GM21825 (cell line): ENCODE measurements around the gene SPAG7.
"Not testable (repeated sequence)": the region's sequence is repeated elsewhere in the genome, so short reads cannot be mapped to it uniquely, and the experiment has no call there.

Source experiments
- ATAC-seq: cut with Tn5 transposase; IDR thresholded peaks from one replicate; pipeline ENCODE4 v1.9.1; 2021; ENCODE audit warnings: mild to moderate bottlenecking, moderate library complexity; ENCODE audit not compliant: unreplicated experiment

The SPAG7 gene

DNA sequence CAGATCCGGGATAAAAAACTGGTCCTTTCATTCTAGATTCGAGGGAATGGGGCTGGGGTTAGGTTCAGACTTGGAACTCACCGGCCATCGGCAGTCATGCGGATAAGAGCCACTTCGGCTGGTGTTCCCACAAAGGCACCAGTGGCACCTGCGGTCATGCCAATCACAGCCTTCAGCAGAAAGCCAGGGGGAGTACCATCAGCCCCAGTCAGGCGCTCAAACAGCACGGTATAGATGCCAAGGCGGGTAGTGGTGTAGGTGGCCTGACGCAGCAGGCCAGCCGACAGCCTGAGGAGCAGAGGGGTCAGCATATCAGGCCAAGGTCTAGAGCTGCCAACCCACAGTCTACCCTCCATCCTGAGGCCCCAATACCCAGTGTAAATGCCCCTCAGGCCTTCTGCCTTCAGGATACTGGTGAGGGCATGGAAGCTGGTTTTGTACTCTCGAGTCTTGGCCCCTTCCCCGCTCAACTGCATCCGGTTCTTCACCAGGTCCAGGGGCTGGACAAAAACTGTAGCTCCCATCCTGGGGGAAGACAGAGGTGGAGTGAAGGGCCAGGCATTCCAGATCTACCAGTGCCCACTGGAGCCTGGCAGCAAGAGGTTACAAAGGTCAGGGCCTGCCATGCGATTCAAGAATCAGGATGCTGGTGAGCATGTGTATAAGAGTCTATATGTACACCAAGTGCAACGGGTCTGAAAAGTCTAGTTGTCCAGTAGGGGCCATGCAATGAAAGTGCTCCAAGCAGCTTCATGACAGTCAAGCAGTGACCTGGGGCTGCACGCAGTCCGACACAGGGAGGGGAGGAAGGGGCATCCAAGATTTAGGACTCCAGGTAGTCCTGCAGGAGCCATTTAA is 28.7 kb downstream of the SPAG7 start:
- no peak for ATAC-seq

DNA sequence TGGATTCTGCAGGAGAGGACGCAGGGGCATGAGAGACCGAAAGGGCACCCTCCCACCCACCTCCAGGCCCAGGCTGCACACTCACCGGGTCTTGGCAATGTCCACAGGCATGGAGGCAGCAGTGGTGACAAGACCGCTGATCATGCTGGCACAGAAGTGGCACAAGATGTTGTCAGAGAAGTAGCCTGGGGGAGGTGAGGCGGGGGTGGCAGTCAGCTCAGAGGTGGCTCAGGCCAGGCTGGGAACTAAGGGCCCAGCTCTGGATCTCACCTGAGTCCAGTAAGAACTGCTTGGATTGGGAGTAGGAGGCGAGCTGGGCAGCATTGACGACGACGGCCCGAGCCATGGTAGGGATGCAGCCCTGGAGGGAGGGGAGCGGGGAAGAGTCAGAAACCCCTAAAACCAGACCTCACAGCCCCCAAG is 29.5 kb downstream of the SPAG7 start:
- ATAC-seq = no peak

DNA sequence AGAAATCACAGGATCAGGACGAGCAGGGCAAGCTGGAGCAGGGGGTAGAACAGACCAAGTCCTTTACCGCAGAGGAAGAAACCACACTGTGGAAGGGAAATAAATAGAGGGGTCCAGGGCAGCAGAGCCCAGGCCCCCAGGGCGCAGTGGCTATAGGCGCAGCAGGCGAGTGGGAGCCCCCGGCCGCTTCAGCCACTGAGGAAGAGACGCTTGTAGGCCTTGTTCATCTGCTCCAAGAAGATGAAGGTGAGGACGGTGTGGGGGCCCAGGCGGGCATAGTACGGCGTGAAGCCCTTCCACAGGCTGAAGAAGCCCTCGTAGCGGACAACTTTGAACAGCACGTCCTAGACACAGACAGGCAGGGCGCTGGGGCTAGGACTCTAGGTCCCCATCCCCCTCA is 30.1 kb downstream of the SPAG7 start:
- no peak for ATAC-seq

DNA sequence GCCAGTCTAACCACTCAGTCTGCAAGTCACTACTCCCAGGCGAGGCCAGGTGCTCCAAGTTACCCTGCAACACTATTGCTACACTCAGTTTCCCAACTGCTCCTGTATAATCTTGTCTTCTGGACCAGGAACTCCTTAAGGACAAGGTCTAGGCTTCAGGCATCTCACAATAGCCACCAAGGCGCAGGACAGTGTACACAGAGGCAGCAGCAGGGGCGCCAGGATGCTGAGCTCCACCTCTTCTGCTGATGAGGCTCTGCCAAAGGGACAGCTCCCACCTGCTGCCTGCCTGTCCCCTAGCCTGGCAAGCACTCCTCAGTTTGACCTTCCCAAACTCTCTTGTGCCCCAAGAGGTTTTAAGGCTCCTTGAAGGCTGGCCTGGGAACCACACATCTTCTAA is 31.2 kb downstream of the SPAG7 start:
- ATAC-seq = no peak

DNA sequence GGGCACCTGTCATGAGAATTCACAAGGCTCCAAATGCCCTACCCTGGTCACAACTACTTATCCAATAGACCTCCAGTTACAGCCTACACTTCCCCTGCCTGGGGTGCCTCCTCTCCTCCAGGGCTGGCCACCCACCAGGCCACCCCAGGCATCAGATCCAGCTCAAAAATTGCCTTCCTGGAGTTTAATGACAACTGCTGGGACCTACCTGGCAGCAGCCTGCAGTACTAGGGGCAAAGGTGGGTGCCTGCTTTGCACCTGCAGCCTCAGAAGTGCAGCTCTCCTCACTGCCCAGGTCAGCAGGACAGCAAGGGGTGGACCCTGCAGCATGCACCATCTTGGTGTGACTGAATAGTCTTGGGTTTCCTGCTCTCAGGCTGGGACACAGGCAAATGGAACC is 32.0 kb downstream of the SPAG7 start:
- no peak for ATAC-seq

DNA sequence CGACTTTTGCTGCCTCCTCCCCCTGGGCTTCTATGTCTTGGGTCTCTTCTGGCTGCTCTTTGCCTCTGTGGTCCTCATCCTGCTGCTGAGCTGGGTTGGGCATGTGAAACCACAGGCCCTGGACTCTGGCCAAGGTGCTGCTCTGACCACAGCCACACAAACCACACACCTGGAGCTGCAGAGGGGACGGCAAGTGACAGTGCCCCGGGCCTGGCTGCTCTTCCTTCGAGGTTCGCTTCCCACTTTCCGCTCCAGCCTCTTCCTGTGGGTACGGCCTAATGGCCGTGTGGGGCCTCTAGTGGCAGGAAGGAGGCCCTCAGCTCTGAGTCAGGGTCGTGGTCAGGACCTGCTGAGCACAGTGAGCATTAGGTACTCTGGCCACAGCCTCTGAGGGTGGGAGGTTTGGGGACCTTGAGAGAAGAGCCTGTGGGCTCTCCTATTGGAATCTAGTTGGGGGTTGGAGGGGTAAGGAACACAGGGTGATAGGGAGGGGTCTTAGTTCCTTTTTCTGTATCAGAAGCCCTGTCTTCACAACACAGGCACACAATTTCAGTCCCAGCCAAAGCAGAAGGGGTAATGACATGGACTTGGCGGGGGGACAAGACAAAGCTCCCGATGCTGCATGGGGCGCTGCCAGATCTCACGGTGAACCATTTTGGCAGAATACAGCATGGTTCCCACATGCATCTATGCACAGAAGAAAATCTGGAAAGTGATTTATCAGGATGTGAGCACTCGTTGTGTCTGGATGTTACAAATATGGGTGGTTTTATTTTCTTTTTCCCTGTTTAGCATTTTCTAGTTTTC is 33.2 kb downstream of the SPAG7 start:
- ATAC-seq = no peak

DNA sequence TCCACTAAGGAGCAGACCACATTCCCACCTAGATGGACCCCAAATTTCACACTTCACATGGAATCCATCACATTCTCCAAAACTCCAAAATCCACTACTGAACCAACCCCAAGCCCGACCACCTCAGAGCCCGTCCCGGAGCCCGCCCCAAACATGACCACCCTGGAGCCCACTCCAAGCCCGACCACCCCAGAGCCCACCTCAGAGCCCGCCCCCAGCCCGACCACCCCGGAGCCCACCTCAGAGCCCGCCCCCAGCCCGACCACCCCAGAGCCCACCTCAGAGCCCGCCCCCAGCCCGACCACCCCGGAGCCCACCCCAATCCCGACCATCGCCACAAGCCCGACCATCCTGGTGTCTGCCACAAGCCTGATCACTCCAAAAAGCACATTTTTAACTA is 34.0 kb downstream of the SPAG7 start:
- no peak for ATAC-seq

DNA sequence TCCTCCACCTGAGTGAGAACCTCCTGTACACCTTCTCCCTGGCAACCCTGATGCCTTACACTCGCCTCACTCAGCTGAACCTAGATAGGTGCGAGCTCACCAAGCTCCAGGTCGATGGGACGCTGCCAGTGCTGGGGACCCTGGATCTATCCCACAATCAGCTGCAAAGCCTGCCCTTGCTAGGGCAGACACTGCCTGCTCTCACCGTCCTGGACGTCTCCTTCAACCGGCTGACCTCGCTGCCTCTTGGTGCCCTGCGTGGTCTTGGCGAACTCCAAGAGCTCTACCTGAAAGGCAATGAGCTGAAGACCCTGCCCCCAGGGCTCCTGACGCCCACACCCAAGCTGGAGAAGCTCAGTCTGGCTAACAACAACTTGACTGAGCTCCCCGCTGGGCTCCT is 34.9 kb downstream of the SPAG7 start:
- no peak for ATAC-seq

DNA sequence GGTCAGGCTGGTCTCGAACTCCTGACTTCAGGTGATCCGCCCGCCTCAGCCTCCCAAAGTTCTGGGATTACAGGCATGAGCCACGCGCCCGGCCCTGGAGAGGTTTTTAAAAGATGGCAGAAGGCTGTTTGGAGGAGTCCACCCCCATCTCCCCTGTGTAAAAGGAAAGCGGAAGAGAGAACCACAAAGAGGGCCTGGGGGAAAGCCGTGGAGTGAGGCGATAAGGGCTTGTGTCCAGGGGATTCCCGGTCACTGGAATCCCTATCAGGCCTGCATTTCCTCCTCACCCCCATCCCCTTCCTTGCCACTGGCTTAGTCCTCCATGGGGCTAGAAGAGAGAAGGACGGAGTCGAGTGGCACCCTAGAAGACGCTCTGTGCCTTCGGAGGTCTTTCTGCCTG is 35.7 kb downstream of the SPAG7 start, which contains the start of gene GP1BA:
TSS of gene GP1BA (plus strand) at position 315 of the 400 bp plus-strand sequence. CDS start 328 bp downstream, outside the sequence.
- ATAC-seq = no peak

DNA sequence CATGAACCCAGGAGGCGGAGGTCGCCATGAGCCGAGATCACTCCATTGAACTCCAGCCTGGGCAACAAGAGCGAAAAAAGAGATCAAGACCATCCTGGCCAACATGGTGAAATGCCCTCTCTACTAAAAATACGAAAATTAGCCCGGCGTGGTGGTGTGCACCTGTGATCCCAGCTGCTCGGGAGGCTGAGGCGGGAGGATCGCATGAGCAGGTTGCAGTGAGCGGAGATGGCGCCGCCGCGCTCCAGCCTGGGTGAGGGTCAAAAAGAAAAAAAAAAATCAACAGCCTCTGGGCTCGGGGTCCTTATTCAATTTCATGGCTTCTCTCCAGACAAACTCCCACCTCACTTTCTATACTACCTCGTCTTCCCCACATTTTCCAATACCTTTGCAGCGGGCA is 38.7 kb downstream of the SPAG7 start:
- no peak for ATAC-seq

DNA sequence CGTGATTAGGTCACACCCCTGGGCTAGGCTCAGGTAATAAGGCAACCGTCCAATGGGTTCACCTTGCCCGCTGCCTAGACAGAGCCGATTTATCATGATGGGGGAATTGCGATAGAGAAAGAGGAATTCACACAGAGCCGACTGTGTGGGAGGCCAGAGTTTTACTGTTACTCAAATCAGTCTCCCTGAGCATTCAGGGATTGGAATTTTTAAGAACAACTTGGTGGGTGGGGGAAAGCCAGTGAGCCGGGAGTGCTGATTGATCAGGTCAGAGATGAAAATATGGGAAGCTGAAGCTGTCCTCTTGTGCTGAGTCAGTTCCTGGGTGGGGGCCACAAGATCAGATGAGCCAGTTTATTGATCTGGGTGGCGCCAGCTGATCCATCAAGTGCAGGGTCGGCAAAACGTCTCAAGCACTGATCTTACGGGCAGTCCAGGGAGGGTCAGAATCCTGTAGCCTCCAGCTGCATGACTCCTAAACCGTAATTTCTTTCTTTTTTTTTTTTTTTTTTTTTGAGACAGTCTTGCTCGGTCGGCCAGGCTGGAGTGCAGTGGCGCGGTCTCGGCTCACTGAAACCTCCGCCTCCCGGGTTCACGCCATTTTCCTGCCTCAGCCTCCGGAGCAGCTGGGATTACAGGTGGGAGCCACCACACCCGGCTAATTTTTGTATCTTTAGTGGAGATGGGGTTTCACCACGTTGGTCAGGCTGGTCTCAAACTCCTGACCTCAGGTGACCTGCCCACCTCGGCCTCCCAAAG is 40.9 kb downstream of the SPAG7 start:
- not testable (repeated sequence) for ATAC-seq

DNA sequence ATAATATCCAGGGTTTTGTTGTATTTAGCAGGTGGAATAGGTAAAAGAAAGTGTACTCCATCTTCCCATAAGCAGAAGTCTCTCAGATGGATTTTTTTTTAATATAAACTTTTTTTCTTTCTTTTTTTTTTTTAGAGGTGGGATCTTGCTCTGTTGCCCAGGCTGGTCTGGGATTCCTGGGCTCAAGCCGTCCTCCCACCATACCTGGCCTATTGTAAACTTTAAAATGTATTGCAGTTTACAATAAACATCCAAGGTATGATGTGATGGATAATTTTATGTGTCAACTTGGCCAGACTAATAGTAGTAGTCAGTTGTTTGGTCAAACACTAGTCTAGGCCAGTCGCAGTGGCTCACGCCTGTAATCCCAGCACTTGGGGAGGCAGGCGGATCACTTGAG is 46.3 kb downstream of the SPAG7 start:
- ATAC-seq = no peak

DNA sequence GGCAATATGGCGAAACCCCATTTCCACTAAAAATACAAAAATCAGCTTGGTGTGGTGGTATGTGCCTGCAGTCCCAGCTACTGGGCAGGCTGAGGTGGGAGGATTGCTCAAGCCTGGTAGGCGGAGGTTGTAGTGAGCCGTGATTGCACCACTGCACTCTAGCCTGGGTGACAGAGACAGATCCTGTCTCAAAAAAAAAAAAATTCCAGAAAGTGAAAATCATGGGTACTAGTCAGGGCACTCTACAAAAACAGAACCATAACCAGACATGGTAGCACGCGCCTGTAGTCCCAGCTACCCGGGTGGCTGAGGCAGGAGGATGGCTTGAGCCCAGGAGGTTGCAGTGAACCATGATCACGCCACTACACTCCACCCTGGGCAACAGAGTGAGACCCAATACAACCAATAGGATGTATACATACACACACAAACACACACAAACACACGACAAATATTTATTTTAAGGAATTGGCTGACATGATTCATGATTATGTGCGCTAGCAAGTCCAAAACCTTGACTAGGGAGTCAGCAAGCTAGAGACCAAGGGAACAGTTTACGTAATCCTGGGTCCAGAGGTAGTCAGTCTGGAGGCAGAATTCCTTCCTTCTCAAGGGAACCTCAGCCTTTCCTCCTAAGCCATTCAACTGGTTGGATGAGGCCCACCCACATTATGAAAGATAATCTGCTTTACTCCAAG is 47.1 kb downstream of the SPAG7 start:
- ATAC-seq = no peak

DNA sequence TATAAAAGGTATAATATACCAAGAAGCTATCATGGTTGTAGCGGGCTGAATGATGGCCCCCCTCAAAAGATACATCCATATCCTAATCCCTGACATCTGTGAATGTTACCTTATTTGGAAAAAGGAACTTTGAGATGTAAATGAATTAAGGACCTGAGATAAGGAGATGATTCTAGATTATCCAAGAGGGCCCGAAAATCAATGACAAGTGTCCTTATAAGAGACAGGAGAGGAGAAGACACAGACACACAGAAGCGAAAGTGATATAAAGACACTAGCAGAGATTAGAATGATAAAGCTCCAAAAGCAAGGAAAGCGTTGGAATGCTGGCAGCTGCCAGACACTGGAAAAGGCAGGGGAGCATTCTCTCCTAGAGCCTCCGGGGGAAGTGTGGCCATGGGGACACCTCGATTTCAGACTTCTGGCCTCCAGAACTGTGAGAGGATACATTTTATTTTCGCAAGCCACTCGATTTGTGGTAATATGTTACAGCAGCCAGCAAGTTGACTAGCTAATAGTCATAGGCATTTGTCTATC is 48.0 kb downstream of the SPAG7 start:
- ATAC-seq = no peak

DNA sequence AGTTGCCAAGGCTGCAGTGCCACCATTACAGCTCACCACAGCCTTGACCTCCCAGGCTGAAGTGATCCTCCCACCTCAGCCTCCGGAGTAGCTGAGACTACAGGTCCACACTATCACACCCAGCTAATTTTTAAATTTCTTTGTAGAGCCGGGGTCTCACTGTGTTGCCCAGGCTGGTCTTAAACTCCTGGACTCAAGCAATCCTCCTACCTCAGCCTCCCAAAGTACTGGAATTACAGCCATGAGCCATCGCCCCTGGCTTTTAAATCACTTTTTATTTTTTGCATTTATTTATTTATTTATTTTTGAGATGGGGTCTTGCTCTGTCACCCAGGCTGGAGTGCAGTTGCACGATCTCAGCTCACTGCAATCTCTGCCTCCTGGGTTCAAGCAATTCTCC is 53.1 kb downstream of the SPAG7 start:
- not testable (repeated sequence) for ATAC-seq

DNA sequence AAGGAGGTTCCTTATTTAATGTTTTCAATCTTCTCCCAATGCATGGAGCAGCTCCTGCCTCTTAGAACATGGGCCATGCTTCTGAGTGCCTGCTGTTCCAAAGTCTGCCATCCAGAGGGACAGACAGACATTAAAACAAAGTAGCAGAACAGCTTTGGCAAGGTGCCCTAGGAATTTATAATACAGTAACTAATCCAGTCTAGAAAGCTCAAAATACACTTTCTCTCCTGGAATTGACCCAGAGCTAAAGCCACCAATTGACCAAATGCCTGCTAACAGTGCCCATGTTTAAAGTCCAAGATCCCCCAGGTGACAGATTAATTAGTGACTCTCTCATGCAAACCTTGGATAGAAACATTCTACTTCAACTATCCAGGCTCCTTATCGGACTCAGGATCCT is 53.6 kb downstream of the SPAG7 start:
- no peak for ATAC-seq
